Astrocyte (in vitro differentiated cells and primary cell): ENCODE results near the gene MXRA8. TPM values are rescaled to one million over a fixed set of nuclear protein-coding genes. Genes with fewer than 3 reads are reported as not detected.

Experiments
- DNase-seq: peaks from one replicate; pipeline ENCODE4 v3.0.0-alpha.2; 2010; ENCODE audit warnings: low read depth
- FAIRE-seq: peaks from 2 replicates; lab custom pipeline; 2011; peaks lifted over from hg19 to GRCh38; lab: Jason Lieb, UNC
- H2AFZ ChIP-seq: 2 replicates; pipeline ENCODE4 v1.6.0; 2012; ENCODE audit warnings: low read depth, low read length, inconsistent platforms
- H3K27ac ChIP-seq: 2 replicates; pipeline ENCODE4 v1.5.1; 2011; ENCODE audit warnings: low read depth, low read length, inconsistent platforms
- H3K27me3 ChIP-seq: 2 replicates; pipeline ENCODE4 v1.6.0; 2011; ENCODE audit warnings: low read length, inconsistent platforms; ENCODE audit not compliant: insufficient read depth
- H3K36me3 ChIP-seq: 2 replicates; pipeline ENCODE4 v1.5.1; 2011; ENCODE audit warnings: low read length, inconsistent platforms; ENCODE audit not compliant: insufficient read depth
- H3K4me1 ChIP-seq: 2 replicates; pipeline ENCODE4 v1.5.1; 2011; ENCODE audit warnings: low read length, inconsistent platforms; ENCODE audit not compliant: insufficient read depth
- H3K4me2 ChIP-seq: 2 replicates; pipeline ENCODE4 v1.6.0; 2012; ENCODE audit warnings: low read length, inconsistent platforms
- H3K4me3 ChIP-seq: 2 replicates; pipeline ENCODE4 v1.5.1; 2011; ENCODE audit warnings: low read depth, mild to moderate bottlenecking, low read length, inconsistent platforms; ENCODE audit not compliant: insufficient read depth
- H3K79me2 ChIP-seq: 2 replicates; pipeline ENCODE4 v1.6.0; 2012; ENCODE audit warnings: mild to moderate bottlenecking, low read length, inconsistent platforms; ENCODE audit not compliant: insufficient read depth
- H3K9ac ChIP-seq: 2 replicates; pipeline ENCODE4 v1.6.0; 2012; ENCODE audit warnings: mild to moderate bottlenecking, low read length, inconsistent platforms
- H3K9me3 ChIP-seq: 2 replicates; pipeline ENCODE4 v1.5.1; 2012; ENCODE audit warnings: low read depth, mild to moderate bottlenecking, low read length, inconsistent platforms; ENCODE audit not compliant: insufficient read depth
- H4K20me1 ChIP-seq: 2 replicates; pipeline ENCODE4 v1.6.0; 2012; ENCODE audit warnings: low read length, inconsistent platforms; ENCODE audit not compliant: insufficient read depth
- H3K27ac Mint-ChIP-seq: one replicate; pipeline ENCODE4 v1.8.0; 2021; ENCODE audit warnings: mild to moderate bottlenecking, mixed read lengths; ENCODE audit not compliant: unreplicated experiment
- H3K27me3 Mint-ChIP-seq: one replicate; pipeline ENCODE4 v1.8.0; 2021; ENCODE audit warnings: low read depth, mixed read lengths; ENCODE audit not compliant: unreplicated experiment
- H3K36me3 Mint-ChIP-seq: one replicate; pipeline ENCODE4 v1.8.0; 2021; ENCODE audit warnings: low read depth, mixed read lengths; ENCODE audit not compliant: unreplicated experiment
- H3K4me1 Mint-ChIP-seq: one replicate; pipeline ENCODE4 v1.8.0; 2021; ENCODE audit warnings: low read depth, mixed read lengths; ENCODE audit not compliant: unreplicated experiment
- H3K4me3 Mint-ChIP-seq: one replicate; pipeline ENCODE4 v1.8.0; 2021; ENCODE audit warnings: mild to moderate bottlenecking, moderate library complexity, mixed read lengths; ENCODE audit not compliant: unreplicated experiment
- H3K9me3 Mint-ChIP-seq: one replicate; pipeline ENCODE4 v1.8.0; 2021; ENCODE audit warnings: mild to moderate bottlenecking, mixed read lengths; ENCODE audit not compliant: unreplicated experiment
- EZH2 ChIP-seq: IDR thresholded peaks from 2 replicates; pipeline ENCODE4 v1.6.1; 2012; ENCODE audit warnings: mild to moderate bottlenecking, low read length, inconsistent platforms; ENCODE audit not compliant: insufficient read depth
- total RNA-seq: library from RNA; stranded (reverse); gene quantifications from 2 replicates; pipeline ENCODE4 v1.2.1, GENCODE V29; 2021
- TF ChIP-seq, protein P1 (sequence below): IDR thresholded peaks from 2 replicates; pipeline ENCODE4 v1.5.1; 2011; ENCODE audit warnings: low read depth, mild to moderate bottlenecking, inconsistent platforms, low read length, moderate library complexity; ENCODE audit not compliant: insufficient read depth

MXRA8 gene
- total RNA-seq, 1 donor from 2014 or later: 112 TPM

DNA sequence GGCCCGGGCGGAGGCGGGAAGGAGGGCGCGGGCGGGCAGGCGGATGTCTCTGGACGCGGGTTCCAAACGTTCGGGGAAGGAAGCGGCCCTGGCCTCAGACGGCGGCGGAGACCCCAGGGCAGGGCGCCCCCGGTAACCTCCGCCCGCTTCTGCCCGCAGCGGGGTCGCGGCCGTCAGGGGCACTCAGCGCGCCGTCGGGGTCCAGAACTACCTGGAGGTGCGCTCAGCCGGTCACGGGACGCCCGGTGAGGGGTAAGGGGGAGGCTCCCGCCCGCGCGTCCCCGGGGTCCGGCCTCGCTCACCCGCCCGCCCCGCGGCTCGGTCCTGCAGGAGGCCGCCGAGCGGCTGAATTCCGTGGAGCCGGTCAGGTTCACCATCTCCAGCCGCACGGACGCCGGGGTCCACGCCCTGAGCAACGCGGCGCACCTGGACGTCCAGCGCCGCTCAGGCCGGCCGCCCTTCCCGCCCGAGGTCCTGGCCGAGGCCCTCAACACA, 49.6 kb downstream of the MXRA8 start:
- DNase-seq (no peak), FAIRE-seq (no peak)
- H3K9me3 Mint-ChIP-seq: no peaks in the 10 kb centered on the region
- H3K27ac Mint-ChIP-seq: no peak overlapping the region
- H3K27me3 ChIP-seq: no peaks in the 10 kb centered on the region
- H3K4me3 ChIP-seq: peak overlapping the region; percentile 73
- peaks cover 41% of the 10 kb centered on the region for H3K4me1 ChIP-seq
- no peaks in the 10 kb centered on the region for H3K9me3 ChIP-seq
- peaks cover 74% of the 10 kb centered on the region for H4K20me1 ChIP-seq
- H3K4me3 Mint-ChIP-seq: peak overlapping the region; percentile 86
- no peaks in the 10 kb centered on the region for H3K27me3 Mint-ChIP-seq
- peak overlapping the region; percentile 96 for H3K4me2 ChIP-seq
- H3K36me3 ChIP-seq: peaks cover 5% of the 10 kb centered on the region
- peak overlapping the region; percentile 81 for H3K9ac ChIP-seq
- peak overlapping the region; percentile 26 for H2AFZ ChIP-seq
- peaks cover 6% of the 10 kb centered on the region for H3K36me3 Mint-ChIP-seq
- TF ChIP-seq, protein P1, sequence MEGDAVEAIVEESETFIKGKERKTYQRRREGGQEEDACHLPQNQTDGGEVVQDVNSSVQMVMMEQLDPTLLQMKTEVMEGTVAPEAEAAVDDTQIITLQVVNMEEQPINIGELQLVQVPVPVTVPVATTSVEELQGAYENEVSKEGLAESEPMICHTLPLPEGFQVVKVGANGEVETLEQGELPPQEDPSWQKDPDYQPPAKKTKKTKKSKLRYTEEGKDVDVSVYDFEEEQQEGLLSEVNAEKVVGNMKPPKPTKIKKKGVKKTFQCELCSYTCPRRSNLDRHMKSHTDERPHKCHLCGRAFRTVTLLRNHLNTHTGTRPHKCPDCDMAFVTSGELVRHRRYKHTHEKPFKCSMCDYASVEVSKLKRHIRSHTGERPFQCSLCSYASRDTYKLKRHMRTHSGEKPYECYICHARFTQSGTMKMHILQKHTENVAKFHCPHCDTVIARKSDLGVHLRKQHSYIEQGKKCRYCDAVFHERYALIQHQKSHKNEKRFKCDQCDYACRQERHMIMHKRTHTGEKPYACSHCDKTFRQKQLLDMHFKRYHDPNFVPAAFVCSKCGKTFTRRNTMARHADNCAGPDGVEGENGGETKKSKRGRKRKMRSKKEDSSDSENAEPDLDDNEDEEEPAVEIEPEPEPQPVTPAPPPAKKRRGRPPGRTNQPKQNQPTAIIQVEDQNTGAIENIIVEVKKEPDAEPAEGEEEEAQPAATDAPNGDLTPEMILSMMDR: no peak
- no peak for TF ChIP-seq EZH2
- peaks cover 8% of the 10 kb centered on the region for H3K4me1 Mint-ChIP-seq
- peaks cover 67% of the 10 kb centered on the region for H3K79me2 ChIP-seq
- peak overlapping the region; percentile 64 for H3K27ac ChIP-seq

DNA sequence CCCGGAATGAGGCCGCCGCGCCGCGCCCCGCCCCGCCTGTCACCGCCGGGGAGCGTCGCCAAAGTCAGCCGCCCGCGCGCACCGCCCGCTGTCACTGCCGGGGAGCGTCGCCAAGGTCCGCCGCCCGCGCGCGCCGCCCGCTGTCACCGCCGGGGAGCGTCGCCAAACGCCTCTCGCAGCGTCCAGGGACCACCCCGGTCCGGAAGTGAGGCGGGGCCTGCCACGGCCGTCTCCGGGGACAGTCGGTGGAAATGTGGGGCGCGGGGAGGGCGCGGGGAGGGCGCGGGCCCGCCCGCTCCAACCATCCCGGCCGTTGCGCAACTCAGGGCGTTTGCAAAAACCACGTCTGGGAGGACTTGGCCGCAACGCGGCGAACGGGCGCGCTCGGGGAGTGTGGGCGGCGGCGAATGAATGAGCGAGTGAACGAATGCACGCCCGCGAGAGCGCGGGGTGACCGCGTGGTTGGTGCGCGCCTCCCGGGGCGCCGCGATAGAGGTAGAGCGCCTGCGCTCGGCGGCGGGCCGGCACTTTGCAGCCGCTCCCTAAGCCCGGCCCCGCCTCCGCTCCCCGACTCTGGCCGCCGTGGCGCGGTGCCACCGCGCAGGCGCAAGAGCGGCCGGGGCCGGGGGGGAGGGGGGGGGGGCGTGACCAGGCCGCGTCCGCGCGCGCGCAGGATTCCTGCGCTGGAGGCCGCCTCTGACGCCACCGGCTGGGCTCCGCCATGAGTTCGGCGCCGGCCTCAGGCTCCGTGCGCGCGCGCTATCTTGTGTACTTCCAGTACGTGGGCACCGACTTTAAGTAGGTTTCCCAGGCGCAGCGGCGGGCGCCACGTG, 50.2 kb downstream of the MXRA8 start, which contains the start of the genes ACAP3 and PUSL1:
TSS of gene ACAP3 (minus strand) at position 8 of the 833 bp plus-strand sequence. CDS start 115 bp downstream, outside the sequence.
TSS of gene PUSL1 (plus strand) at position 675 of the 833 bp plus-strand sequence. CDS start at position 722, 47 bp downstream.
- DNase-seq (peak; percentile 81), FAIRE-seq (no peak)
- H4K20me1 ChIP-seq: peaks cover 72% of the 10 kb centered on the region

More for the DNA sequence above, 50.2 kb downstream of the MXRA8 start, which contains the start of the genes ACAP3 and PUSL1:
- TF ChIP-seq, protein P1: no peak
- TF ChIP-seq EZH2: no peak
- Mint-ChIP-seq H3K27ac (peak within 1 kb of the TSS; percentile 91), H3K4me3 (peak within 1 kb of the TSS; percentile 92), H3K36me3 (peaks cover 4% of the 10 kb centered on the region), H3K27me3 (no peaks in the 10 kb centered on the region), H3K4me1 (peaks cover 8% of the 10 kb centered on the region), H3K9me3 (no peaks in the 10 kb centered on the region)
- H3K9ac ChIP-seq: peak within 1 kb of the TSS; percentile 81
- peak within 1 kb of the TSS; percentile 96 for H3K4me2 ChIP-seq
- H3K79me2 ChIP-seq: peaks cover 66% of the 10 kb centered on the region
- H3K36me3 ChIP-seq: peaks cover 1% of the 10 kb centered on the region
- H3K4me3 ChIP-seq: peak within 1 kb of the TSS; percentile 78
- peak within 1 kb of the TSS; percentile 70 for H3K27ac ChIP-seq
- H3K27me3 ChIP-seq: no peaks in the 10 kb centered on the region
- H2AFZ ChIP-seq: peak within 1 kb of the TSS; percentile 62
- H3K4me1 ChIP-seq: peaks cover 41% of the 10 kb centered on the region
- H3K9me3 ChIP-seq: no peaks in the 10 kb centered on the region
